HG02852 (cell line): ENCODE measurements around the gene FOXE3.

Experiments used
- ATAC-seq: cut with Tn5 transposase; IDR thresholded peaks from one replicate; pipeline ENCODE4 v1.9.1; 2021; ENCODE audit warnings: mild to moderate bottlenecking, moderate library complexity; ENCODE audit not compliant: unreplicated experiment

FOXE3 gene

DNA sequence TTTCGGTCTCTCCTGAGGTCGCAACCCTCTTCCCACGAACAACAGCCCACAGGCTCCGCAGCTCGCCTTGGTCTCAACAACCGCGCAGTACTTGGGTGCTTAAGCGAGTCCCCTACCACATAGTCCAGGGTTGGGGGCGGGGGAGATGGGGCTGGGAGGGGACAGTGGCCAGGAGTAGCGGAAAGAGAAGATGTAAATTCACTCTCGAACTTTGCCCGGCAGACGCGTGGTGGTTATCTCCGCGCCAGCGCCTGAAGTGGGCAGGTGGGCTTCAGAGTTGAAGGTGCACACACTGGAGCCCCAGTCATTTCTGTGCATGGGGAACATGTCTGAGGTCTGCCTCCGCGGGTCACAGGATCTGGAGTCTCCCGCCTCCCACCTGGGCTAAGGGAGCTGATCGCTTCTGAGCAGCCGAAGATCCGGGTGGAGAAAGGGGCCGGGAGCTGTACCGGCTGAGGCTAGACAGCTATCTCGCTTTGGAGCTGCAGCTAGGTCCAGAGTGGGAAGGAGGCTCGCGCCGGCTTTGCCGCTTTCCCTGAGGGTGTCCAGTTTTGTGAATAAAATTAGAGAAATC lies 17.5 kb downstream of the FOXE3 start:
- ATAC-seq: no peak

DNA sequence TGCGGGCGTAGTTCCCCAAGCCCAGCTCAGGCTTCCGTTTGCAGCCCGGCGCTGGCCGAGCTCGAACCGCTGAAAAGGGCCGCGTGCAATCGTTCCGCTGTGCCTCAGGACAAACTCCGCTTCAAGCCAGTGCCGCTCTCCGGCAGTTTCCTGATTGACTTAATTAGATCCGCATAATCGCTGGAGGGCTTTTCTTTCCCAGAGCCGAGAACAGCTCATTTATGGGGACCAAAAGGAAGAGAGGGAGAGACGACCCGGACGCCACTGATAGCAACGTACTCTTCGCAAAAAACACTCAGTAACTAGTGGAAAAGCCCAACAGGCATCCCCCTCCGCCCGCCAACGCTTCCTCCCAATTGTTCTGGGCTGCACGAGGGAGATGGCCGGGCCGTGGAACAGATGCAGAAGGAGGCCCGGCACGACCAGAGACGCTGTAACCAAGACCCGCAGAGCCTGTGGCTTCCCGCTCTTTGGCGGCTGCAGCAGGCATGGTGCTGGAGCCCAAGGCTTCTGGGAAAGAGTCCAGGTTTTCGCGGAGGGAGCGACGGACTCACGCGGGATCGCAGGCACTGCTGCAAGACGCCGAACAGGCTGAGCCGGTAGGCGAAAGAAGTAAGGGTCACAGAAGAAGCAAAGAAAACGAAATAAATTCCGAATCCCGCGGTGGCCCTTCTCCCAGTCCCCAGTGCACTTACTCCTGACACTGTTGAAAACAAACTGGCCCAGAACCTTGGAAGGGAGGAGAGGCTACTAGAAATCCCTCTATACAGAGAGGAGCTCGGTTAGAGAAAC lies 18.2 kb downstream of the FOXE3 start:
- ATAC-seq: no peak

DNA sequence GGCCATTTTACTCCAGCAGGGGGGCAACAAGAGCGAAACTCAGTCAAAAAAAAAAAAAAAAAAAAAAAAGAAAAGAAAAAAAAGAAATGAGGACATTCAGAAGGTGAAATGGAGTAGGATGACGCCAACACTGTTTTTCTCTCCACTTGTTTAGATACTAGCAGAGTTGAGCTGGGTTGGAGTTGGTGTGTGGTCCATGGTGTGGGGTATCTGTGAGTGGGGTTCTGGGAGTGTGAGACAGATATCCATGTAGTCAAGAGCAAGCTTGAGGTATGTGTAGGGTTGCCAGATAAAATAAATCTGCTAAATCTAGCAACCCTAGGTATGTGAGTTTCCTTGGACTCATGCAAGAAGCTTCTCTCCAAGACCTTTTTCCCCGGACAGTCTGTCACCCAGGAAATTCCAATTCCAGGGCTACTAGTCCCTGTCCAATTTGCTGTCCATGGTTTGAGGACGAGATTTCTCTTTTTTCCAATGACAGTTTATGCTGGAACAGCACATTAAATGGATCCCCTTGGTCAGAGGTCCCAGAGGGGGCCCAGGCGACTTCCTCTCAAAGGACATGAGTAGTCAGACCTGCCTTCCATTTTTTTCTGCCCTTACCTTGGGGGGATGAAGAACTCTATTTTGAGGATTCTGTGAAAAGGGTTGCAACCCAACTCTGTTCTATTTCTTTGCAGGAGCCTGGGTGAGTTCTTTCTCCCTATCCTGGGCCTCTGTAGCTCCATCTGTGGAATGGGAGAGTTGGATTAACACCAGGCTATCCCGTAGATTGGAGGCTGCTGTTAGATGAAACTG lies 19.6 kb downstream of the FOXE3 start:
- ATAC-seq: no peak

DNA sequence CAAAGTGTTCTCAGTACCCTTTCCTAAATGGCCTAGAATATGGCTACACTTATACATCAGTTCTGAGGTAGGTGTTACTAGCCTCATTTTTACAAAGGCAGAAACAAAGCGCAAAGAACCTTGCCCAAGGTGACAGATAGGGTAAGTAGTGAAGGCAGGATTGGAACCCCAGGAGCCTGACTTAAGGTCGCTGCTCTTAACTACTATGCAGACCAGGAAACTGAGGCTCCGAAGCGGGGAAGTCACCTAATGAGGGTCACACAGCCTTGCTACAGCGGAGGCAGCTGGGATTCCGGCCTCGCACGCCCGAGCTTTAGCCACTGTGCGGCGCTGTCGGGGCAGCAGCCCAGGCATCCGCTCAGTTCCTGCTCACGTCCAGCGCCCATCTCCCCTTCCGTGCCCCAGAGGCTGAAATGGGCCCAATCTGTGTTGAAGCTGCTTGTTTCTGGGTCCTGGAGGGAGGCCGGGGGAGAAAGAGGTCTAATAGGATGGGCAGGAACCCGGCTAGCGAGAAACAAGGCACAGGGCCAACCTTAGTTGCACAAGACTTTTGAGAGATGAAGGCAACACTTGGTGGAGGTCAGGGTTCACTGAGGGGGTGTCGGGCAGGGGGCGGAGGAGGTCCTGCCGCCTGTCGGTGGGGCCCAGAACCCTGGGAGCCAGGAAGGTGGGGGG lies 20.4 kb downstream of the FOXE3 start:
- peak; percentile 38 for ATAC-seq

DNA sequence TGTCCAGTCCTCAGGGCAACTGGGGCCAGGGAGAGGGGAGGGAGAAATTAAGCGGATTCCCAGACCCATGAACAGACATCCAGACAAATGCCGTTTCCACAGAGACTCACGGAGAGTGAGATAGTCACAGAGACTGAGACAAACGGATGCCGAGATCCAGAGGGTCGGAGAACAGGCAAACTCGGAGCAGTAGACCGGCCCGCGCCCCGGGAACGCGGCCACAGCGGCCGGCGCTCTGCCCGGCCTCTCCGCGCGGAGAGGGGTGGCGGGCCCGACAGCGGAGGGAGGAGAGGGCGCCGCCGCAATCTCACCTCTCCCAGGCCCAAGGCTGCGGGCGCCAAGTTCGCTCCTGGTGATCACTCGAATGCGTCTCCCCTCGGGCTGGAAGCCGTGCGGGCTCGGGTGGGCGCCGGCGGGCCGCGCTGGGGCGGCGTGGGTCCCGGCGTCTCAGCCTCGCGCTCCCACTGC lies 20.9 kb downstream of the FOXE3 start:
- peak; percentile 20 for ATAC-seq

DNA sequence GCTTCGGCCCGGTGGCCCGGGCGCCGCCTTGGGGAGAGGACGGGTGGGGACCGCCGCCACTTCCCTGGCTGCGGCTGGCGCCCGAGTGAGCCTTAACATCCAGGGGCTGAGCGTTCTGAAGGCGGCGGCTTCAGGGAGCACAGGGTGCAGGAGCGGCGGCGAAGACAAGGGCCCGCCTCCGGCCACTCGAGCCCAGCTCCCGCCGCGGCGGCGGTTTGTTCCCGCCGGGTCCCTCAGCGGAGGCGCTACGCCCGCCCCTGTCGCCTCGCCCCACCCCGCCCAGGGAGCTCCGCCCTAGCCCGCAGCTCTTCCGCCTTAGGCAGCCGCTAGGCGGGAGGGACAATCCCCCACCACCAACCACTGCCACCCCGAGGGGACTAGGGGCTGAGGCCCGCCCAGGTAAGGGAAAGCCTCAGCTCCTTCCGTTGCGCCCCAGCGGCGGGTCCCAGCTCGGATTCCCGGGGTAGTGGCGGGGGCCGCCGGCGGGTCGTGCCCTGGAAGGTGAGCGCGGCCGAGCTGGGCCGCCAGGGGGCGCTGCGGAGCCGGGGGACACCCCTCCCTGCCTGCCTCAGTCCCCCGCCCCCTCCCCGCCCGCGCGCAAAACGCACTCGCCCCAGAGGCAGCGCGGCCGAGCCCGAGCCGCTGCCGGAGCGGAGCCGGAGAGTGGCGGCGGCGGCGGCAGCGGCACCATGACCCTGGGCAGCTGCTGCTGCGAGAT lies 21.5 kb downstream of the FOXE3 start, which contains the start of gene FOXD2:
TSS of gene FOXD2 (plus strand) at position 598 of the 718 bp plus-strand sequence. CDS start at position 690, 92 bp downstream.
- ATAC-seq: peak; percentile 85

DNA sequence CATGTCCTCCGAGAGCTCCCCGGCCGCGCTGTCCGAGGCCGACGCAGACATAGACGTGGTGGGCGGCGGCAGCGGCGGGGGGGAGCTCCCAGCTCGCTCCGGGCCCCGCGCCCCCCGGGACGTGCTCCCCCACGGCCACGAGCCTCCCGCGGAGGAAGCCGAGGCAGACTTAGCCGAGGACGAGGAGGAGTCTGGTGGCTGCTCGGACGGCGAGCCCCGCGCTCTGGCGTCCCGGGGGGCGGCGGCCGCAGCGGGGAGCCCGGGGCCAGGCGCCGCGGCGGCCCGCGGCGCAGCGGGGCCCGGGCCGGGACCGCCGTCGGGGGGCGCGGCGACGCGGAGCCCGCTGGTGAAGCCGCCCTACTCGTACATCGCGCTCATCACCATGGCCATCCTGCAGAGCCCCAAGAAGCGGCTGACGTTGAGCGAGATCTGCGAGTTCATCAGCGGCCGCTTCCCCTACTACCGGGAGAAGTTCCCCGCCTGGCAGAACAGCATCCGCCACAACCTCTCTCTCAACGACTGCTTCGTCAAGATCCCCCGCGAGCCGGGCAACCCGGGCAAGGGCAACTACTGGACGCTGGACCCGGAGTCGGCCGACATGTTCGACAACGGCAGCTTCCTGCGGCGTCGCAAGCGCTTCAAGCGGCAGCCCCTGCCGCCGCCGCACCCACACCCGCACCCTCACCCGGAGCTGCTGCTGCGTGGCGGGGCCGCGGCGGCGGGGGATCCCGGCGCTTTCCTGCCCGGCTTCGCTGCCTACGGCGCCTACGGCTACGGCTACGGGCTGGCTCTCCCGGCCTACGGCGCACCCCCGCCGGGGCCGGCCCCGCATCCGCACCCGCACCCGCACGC lies 22.3 kb downstream of the FOXE3 start:
- peak; percentile 0 for ATAC-seq

DNA sequence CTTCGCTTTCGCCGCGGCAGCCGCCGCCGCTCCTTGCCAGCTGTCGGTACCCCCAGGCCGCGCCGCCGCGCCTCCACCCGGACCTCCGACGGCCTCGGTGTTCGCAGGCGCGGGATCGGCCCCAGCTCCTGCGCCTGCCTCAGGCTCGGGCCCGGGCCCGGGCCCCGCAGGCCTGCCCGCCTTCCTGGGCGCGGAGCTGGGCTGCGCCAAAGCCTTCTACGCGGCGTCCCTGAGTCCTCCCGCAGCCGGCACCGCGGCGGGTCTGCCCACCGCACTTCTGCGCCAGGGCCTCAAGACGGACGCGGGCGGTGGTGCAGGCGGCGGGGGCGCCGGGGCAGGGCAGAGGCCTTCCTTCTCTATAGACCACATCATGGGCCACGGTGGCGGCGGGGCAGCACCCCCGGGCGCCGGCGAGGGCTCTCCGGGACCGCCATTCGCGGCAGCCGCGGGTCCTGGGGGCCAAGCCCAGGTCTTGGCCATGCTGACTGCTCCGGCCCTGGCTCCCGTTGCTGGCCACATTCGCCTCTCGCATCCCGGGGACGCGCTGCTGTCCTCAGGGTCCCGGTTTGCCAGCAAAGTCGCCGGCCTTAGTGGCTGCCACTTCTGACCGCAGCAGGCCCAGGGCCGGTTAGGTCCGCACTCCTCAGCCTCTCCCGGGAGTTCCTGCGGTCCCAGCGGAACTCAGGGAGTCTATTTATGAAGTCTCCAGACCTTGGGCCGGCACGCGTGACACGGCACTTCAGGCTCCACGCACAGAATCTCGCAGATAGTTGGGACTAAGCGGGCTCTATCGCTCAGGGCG lies 23.1 kb downstream of the FOXE3 start:
- no peak for ATAC-seq

DNA sequence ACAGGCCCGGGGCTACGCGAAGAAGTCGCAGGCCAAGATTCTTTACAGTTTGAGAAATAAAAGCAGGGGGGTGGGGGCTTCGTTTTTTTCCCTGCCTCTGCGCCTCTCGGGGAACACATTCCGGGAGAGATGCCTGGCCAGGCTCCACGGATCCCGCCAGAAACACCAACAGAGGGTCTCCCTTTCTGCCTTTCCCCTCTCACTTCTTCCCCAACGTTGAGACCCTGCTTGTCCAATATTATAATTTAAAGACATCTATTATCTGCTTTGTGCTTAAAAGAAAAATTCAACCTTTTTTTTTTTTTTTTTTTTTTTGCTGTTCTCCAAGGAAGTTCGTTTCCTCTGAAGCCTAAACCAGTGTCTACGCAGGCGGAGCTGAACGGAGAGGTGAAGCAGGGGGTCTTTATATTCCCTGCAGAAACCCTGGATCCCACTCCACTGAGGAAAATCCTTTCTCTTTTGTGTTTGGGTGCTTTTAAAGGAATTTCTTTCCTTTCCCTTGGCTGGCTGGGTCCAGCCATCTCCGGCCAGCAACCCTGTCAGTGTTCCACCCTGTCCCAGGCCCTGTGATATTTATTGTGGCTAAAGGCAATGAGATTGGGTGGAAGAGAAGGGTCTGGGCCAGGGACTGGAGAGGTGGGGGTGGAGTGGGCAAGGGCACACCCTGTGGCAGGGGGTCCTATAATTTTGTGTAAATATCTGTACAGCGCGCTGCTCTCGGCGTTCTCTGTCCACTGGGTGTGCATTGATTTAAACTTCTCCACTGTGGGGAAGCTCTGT lies 23.9 kb downstream of the FOXE3 start:
- no peak for ATAC-seq

DNA sequence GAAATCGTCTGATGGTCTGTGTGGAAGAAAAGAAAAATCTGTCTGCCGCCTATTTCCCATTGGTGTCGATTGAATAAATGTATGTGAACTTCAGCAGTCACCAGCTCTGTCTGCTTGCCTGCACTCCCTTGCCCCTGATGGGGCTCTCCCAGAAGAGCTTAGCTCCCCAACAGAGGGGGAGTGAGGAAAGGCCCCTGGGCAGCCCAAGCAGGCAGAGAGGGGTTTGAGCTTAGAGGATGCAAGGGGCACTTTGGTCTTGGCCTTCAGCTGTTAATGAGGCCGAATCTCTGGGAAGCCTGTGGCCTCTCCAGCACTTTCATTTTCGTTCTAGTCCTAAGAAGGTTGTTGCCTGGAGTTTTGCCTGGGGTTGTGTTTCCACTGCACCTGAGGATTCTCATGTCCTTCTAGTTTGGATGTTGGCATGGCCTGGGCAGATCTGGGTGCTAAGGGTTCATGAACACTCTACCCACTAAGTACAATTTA lies 24.6 kb downstream of the FOXE3 start:
- no peak for ATAC-seq

DNA sequence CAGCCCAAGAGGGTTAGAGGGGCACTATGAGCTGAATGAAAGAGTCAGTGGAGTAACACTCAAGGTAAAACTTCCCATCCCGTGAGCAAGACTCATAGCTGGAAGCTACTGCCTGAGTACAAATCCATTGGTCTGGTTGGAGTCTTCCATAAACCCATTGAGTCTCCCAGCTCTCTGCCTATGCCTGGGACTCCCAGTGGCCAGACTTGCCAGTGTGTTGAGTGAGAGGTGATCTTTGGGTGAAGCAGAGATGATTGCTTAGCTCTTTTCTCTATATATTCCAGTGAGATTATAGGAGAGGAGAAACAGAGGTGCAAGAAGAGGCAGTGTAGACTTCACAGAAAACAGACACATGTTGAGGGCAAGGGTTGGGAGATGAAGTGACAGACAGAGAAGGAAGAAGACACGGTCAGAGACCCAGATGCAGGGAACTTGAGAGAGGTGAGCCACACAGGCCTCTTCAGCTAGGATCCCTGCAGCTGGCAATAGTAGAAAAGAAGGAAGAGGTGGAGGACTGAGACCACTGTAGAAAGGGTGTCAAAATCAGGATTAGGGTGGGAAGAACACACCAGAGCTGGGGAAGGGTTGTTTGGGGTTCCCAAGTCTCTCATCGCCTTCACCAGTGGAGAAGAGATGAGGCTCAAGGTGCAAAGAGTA lies 25.5 kb downstream of the FOXE3 start:
- no peak for ATAC-seq

DNA sequence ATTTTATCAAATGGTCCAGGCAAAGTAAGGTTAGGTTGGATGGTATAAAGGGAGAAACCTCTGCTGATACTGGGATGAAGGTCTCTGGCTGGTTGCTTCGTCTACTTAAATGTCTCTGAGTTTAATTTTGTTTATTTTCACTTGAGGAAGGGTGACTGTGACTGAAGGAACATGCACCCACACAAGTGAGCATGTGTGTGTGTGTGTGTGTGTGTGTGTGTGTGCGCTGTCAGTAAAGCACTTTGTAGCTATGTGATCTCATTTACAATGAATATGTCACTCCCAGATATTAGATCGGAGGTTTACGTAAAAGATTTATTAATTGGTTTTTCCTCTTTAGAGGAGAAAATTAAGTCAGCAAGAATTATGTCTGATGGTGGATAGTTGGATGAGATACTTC lies 26.1 kb downstream of the FOXE3 start:
- ATAC-seq: no peak

DNA sequence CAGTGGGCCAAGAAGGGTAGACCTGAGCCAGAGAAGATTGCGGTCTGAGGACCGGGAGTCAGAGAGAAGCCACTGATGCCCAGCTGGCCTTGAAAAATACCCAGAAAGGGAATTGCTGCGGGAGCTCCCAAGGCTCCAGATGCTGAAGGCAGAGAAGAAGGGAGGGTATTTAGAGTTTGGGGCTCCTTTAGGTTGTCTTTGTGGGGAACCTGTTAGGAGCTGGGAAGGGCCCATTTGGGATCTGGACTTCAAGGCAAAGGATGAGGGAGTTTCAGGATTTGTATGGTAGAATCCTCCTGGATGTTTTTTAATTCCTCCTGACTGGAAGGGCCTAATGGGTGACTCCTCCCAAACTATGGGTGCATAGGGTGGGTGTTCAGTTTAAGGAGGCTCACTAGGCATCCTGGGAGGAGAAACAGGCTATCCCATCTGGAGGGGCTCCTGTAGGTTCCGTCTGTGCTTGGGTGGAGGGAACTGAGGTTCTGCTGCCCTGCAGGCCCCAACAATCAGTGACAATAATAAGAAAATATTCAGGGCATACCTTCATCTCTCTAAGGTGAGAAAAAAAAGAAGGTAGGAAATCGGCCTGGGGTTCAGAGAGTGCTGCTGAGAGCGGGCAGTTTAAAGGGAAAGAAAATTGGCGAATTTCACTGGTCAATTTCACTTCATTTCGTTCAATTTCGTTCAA lies 26.9 kb downstream of the FOXE3 start:
- ATAC-seq: no peak

DNA sequence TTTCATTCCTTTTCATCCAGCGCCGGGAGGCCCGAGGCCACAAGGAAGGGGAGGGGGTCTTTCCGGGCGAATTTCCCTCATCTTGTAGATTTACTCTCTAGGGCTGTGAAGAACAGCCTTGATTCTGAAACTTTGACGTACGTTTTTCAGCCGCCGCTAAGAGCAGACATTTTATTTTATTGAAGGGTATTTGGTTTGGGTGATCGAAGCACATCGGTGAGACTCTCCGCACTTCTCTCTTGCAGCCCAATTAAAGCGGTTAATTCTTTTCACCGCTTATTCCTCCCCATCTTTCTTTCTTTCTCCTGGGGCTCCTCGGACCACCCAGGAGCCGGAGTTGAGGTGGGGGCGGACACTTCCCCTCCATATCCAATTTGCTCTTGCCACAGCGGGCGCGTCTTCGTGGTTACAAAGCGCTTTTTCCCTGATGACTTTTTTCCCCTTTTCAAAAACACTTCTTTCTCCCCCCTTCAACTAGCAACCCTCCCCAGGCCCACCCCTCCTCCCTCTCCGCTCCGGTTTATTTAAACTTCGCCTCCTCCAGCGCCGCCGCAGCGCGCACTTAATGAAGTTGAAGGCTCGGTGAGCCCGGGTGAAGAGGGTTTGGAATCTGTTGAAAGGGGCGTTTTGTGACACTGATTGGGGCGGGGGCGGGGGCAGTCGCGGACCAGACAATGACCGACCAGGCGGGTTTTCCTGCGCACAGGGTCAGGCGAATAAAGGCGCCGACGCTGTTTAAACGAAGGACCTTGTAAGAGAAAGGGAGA lies 27.6 kb downstream of the FOXE3 start:
- no peak for ATAC-seq

DNA sequence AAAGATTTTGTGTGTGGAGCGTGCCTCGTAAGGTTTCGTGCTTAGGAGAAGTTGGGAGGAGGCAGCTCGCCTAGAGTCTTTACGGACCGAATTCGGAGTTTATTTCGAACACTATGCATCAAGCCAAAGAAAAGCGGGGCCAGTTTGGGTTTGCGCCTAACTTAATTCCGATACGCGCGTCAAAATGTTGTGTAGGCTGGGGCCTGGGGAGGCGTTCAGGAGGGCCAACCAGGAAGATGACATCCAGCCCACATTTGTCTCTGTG lies 28.1 kb downstream of the FOXE3 start:
- no peak for ATAC-seq
